HG02610 (cell line): Measurements from ENCODE around the gene TENM4.

Source experiments
- ATAC-seq: cut with Tn5 transposase; IDR thresholded peaks from one replicate; pipeline ENCODE4 v1.9.1; 2021; ENCODE audit warnings: mild to moderate bottlenecking, moderate library complexity; ENCODE audit not compliant: unreplicated experiment

Gene TENM4

DNA sequence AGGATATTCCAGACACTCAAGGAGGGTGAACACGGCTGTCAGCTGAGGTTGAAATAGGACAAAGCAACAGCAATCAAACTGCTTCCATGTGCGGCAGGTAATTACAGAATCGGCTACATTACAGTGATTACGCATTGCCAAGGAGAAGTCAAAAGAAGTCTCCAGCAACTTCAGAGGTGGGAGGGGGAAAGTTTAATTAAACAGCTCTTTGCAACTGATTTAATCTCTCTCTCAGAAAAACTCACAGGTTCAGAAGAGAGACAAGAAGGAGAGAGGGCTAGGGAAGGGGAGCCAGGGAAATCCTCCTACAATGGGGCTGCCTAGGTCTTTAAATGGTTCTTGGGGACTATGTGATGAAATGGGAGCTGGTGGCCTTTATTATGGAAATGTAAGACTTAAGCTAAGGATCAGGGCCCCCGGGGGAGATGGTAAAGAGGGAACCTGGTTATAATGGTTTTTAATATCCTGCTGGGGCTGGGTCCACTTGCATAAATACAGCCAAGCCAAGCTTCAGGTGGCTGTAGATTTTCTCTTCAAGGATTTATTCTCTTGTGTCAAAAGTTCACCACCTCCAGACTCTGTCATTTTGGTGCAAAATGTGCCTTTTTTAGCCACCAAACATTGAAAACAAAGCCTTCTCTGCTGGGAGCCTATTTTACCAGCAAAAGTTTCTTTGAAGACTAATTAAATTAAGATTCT, 511.5 kb downstream of the TENM4 start:
- no peak for ATAC-seq

DNA sequence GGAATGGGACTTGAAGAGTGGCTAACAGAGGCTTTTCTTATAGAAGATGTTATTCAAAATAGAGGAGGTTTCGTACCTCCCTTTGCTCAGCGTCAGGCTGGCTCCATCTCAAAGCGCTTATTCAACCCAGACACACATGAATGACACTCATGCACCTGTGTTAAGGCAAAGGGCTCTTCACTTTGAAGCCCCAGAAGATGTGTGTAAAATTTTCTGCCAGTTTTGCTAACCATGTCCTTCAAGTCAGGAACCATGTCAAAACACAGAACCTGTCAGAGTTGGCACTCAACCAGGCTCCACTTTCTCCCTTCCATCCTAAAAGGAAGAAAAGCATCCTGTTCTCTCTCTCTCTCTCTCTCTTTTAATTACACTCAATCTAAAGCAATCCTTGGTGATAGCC, 513.3 kb downstream of the TENM4 start:
- no peak for ATAC-seq

DNA sequence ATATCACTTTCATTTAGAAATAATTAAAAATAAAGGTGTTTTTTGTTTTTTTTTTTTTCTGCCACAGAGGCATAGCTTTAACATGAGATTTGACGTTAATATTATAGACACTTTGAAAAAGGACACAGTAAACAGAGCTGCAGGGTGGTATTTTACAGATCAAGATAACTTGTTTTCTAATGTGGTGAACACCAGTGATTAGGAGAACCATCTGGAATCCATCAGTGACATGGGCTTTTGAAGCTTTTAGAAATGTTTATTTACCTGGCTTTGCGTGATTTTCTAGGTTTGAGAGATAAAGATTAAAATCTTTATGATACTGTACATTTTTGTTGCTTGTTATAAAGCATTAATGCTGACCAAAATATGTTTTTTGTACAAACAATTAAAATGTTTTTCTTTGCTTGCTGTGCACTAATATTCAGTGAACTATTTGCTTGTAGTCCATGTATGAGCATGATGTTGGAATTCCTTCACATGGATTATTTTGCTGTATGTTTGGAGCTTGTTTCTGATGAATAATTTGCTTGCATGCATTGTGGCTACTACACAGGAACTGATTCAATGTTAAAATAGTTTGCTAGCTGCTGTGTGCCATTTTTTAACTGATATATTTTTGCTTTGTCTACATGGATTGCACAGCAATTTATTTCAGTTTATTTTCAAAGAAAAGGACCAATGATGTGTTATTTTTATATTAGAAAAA, 514.0 kb downstream of the TENM4 start:
- no peak for ATAC-seq

DNA sequence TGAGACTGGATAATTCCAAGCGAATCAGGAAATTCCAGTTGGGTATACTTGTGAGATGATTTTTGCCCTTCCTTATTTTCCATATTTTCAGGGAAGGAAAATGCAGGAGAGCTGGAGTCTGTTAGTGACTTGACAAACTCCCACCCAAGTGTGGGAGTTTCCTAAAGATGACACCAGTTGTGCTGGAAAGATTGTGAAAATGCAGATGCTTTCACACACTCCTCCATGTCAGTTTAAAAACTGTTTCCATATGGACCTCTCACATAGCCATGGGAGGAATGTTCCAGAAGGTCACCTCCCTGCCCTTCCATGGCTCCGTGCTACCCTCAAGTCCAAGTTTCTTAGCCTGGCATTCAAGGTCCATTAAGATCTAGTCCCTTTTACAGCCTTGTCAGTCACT, 515.4 kb downstream of the TENM4 start:
- ATAC-seq: no peak

DNA sequence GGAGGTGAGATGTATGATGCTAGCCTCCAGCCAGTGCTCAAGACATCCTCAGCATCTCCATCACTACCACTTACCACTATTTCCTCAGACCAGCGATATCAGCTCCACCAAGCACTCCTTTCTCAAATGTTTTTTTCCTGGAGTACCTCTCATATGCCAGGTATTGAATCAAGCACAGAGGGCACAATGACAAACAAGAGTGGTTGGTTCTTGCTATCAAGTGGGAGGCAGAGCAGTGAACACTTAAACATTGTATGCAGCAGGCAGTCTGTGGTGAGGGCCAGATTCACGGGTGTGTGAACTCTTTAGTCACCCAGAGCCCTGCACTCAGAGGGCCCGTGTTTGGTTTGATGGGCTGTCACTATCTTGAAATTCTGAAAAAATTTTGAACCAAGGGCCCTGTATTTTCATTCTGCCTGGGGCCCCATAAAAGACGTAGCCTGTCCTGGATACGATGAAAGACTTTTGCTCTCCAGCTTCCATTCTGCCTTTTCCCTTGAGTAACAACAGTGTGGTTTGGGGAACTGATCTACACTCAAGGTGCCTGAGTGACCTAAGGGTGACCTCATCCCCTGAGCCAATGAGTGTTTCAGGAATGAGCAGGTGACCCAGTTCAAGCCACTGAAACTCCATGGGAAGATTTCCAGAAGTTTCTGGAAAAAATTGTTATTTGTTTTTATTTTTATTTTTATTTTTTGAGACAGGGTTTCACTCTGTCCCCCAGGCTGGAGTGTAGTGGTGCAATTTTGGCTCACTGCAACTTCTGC, 517.8 kb downstream of the TENM4 start:
- no peak for ATAC-seq

DNA sequence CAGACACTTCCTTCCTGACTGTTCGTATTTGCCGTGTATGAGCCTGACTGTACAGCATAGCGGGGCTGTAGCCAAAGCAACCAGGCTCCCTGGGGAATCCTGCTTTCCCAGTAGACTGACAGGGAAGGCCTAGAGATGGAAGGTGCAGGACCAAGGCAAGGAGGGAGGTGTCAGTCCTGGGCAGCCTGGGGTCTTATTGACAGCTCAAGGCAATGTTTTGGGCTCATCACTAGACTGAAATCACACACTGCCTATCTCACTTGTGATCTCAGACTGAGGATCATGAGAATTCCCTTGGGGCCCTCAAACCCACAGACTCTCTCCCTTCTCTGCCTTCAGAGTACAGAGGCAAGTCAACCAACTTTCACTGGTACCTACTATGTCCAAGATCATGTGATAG, 519.3 kb downstream of the TENM4 start:
- ATAC-seq: no peak

DNA sequence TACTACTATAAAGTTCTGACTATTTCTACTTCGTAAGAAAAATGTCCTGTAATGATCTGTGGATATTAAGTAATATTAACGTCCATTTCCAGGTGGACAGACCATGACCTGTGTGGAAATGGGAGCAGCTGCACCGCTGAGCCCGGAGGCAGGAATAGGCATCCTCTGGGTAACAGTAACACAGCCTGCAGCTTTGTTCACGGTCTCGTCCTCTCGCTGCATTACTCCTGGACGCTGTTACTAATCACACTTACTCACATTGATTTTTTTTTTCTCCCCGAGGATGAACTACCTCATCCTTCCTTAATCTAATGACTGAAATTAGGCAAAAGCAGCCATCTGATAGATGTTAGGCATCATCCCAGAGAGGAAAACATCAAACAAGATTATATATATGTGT, 520.5 kb downstream of the TENM4 start:
- ATAC-seq: no peak

DNA sequence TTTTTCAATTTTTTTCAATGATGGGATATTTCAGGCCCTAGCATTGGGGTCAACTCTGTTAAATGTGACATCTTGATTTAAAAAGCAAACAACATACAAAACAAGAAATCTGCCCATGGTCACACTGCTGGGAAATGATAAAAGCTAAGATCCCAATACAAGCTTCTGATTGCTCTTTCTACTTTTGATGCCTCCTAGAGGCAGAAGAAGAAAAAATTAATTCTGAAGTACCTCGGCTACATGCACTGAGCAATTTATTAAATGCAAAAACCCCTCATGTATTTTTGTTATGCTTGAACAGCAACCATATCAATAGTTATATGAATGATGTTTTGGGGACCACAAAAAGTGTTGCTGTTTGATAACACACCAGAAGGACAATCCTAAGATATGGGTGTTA, 524.1 kb downstream of the TENM4 start:
- no peak for ATAC-seq

DNA sequence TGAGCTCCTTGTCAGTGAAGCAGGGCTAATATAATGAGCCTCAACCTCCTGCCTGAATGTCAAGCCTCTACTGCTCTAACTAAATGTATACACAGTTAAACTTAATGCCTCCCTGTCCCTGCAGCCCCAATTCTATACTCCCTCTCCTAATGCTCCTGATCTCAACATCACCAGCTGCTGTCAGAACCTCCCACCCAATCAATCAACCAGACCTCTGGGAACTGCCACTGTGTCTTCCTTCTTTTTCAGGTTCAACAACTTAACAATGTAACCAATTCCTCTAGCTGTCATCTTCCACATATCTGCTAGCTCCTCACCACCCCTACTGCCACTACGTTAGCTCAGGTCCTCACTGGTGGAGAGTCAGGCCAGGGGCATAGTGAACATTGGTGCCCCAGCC, 526.3 kb downstream of the TENM4 start:
- ATAC-seq: no peak

DNA sequence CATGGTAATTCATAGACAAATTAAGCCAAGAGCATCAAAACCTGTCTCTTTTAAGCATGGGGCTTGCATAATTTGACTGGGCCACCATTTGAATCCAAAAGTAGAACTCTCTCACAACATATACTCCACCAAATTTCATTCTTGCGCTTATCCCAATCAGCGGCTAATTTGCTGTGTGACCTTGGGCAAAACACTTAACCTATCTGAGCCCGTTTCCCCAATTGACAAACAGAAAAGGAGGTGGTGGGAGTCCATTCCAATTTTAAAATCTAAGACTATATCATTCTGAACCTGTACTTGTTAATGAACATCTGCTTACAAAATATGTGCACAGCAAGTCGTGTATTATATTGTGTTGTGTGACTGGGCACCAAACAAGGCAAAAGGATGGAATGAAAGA, 528.1 kb downstream of the TENM4 start:
- ATAC-seq: no peak

DNA sequence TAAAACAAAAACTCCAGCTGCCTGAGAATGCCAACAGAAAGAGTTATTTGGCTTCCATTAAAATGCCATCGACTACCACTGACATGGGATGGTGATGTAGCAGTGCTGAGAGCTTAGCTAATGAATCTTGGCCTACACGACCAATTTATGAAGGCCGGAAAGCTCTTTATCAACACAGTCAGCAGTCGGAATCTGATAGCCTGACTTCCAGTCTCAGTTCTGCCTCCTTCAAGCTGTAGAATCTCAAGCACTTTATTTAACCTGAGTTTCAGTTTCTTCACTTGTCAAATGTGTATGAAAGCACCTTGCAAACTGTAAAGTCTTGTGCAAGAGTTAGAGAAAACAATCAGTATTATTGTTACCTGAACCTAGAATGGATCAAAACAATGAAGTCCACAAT, 530.5 kb downstream of the TENM4 start:
- ATAC-seq: no peak

DNA sequence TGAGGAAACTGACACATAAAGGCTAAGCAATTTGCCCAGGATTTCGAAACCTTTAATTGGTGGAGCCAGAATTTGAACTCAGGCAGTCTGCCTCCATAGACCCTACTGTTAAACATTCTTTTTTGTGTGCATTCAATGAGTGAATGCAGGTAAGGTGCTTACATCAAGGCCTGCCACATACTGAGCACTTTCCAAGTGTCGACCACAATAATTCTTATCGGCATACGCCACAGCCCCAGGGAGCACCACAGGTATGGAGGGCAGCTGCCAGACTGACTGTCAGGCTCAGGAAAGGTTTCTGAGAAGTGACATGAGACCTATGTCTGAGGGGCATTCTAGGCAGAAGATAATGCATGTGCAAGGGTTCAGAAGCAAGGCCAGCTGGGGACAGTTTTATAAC, 531.4 kb downstream of the TENM4 start:
- no peak for ATAC-seq

DNA sequence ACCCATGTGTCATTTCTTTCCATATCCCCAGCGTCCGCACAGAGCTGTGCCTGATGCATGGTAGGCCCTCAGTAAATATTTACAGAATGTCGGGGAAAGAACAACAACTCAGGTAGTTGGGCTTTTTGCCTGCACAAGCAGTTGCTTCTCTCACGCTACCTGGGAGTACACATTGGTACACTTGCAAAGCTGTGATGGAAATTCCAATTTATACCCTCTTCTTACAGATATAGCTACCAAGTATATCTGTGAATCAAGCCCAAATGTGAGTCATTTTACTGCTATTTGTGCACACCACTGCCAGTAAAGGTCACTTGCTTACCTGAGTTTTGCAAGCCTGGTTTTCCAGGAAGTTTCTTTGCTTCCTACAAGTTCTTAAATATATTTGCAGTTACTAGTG, 533.2 kb downstream of the TENM4 start:
- ATAC-seq: no peak

DNA sequence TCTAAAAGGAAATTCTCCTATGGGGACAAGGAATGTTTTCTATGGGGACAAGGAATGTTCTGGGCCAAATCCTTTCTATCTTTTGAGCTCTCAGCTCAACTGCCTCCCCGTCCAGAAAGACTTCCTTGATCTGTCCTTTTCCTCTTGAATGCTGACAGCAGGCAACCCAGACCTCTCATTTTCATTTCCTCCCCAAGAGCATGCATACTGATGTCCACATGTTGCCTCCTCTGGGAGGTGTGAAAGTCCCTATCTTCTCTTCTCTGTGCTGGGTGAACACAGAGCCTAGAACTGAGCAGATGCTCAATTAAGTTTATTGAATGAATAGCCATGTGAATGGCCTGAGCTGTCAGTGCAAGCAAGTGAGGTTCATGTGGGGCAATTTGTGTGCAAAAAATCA, 534.3 kb downstream of the TENM4 start:
- ATAC-seq: no peak

DNA sequence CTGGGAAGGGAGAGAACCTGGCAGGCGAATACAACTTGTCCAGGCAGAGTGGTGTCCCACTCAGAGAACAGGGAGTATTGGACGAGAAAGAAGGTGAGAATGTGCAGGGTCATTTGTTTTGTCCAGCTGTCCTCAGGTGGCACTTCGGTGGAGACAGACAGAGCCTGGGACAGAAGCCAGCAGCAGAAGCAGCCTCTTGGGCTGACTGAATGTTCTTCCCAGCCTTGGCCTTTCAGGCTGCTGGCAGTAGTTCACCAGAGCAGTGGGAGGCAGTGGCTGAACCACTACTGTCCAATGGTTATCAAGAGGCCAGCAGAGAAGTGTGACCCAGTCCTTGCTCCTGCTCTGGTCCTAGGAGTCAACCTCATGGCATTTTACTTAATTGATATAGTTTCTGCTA, 535.1 kb downstream of the TENM4 start:
- ATAC-seq: no peak

DNA sequence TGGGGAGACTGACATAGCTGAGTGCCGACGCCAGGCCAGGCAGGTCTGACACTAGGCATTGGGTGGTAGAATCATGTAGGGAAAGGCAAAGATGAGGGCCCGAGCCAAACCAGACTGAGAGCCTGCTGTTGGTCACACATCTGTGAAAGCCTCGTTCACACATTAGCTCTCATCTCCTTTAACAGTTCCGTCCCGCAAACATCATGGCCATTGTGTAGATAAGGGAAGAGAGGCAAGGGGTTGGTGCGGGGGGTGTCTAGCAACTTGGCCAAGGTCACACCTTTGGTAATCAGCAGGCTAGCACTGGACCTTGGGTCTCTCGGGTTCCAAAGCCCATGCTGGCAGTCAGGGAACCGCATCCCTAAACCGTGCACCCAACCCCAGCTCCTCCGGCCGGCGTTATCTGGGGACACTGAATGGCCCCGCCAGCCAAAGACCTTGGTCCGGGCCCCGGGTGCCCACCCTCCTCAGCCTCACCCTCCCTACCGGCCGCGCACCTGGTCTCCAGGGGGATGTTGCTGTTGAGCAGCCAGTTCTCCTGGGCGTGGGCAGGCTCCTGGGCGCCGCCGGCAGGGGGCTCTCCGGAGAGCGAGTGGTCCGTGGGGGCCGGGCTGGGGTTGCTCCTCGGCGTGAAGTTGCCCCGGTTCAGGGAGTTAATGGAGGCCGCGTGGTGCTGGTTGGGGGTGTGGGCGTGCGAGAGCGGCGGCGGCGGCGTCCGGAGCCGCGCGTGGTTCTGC, 537.9 kb downstream of the TENM4 start:
- ATAC-seq: no peak

DNA sequence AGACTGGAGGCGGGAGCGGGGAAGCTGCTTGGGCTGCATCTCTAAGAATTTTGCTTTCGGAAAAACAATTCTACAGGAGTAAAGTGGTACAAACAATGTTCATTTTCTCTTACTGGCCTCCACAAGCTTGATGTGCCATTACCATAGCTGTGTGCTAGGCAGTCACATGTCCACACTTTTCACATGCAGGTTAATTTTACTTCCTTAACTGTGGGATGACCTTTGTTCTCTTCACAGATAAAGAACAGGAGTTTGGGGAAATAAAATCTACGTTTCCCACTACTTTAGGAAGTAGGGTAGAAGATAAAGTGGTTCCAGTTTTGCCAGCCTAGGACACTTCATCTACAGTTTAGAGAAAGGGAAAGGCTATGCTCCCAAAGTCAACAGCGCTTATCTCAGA, 539.0 kb downstream of the TENM4 start:
- ATAC-seq: no peak

DNA sequence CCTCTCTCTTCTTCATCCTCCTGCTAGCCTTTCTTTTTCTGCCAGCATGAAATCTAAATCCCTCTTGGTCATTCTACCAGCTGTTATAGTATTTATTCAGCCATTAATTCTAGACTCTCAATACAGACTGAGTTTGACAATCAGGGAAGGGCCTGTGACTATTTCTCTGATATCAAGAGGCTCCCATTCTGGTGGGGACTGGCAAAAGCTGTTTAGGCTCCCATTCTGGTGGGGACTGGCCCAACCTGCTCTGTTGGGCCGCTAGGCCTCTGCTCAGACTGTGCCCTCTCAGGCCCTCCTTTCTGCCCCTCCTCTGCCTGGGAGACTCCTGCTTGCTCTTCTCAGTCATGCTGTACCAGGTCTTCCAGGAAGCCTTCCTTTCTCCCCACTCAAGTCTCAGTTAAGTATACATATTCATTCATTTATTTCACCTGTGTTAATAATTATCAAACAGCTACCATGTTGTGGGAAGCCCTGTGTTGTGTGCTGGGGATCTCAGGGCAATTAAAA, 542.5 kb downstream of the TENM4 start:
- no peak for ATAC-seq

DNA sequence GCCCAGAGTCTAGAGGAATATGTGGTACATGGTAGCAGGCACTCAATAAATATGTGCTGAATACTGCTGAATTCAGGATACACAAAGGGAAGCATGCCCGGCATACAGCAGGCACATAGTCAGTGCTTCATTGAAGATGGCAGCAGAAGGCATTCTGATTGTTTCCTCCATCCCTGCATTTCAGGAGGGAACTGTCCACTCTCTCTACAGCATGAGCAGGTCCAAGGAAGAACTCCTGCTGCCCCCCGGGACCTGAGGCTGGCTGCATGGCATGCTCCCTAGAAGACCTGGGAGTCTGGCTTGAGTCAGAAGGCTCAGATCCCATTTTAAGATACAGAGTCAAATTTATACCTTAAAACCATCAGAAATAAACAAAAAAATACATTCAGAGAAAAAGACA, 546.8 kb downstream of the TENM4 start:
- no peak for ATAC-seq

DNA sequence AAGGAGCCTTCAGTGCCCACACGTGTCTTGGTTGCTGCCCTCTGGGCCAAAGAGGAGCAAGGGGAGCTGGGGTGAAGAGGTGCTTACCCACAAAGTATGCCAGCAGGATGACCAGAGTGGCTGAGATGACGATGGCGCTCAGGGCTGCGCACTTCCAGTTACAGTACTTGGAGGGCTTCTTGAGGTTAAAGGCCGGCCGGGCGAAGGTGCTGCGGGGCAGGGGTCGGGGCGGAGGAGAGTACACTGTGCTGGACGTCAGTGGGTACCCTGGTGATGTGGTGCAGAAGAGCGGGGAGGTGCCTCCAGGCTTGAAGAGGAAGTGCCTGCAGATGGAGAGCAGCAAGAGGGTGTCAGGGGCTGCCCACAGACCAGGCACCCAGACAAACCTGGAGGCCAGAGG, 551.1 kb downstream of the TENM4 start:
- no peak for ATAC-seq

DNA sequence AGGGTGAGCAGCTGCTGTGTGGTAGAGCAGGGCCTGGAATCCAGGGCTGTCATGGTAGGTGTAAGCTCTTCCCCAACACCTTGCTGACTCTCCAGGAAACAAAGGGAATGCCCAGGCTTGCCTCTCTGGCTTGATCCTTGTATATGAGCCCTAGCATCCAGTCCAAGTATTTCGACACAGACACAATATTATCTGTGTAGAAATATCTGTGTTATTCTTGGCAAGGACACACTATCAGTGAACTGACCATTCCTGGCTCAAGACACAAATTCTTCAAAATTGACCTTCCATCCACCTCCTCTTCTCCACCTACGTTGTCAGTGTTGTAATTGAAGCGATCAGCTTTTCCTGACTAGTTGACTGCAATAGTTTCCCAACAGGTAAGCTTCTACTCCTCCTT, 554.2 kb downstream of the TENM4 start:
- no peak for ATAC-seq
